ENCODE results near the gene MPEG1. TPM values are rescaled to one million over a fixed set of nuclear protein-coding genes. Genes with fewer than 3 reads are reported as not detected.

MPEG1 gene
- polyA plus RNA-seq, 2 of the 4 experiments (the other 2 are of a cell fraction), result not detected

DNA sequence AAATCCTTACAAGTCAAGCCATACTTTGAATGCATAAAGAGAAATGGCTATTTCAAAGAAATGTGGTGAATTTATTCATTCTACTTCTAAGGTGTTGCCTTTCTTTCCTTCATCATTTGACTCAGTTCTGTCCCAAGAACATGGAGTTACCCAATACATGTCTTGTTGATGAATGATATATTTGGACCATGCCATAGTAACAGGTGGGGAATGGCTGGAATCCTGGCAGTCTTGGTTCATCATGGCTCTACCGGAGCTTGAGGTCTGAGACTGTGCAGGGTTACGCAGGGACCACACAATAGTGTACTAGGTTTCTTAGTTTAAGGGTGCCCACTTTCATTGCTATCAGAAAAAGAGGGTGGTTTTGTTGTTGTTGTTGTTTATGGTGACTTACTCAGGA is 40.3 kb upstream of the MPEG1 start:
- ATAC-seq, result no peak
- Histone ChIP-seq H3K4me2 (no peak overlapping the region), H3K27ac (no peak overlapping the region), H3K4me1 (no peaks in the 10 kb centered on the region), H3K4me3 (no peak overlapping the region), H3K9me3 (no peaks in the 10 kb centered on the region)
- DNase-seq (ENCODE audit: low read depth in 1 of 2, low spot score in 1 of 2), result no peak
- no peak for TF ChIP-seq RAD21 (conservative IDR thresholded peaks at IDR 0.05 in 1 of 2, IDR thresholded peaks at IDR 0.05 in 1 of 2)
- TF ChIP-seq SMC3 (IDR thresholded peaks at IDR 0.05), result no peak
- TF ChIP-seq RARB (CRISPR knock-in tag; IDR thresholded peaks at IDR 0.05), result no peak
- TF ChIP-seq ZFP36 (IDR thresholded peaks at IDR 0.05; ENCODE audit: borderline replicate concordance, partially characterized antibody), result no peak
- TF ChIP-seq HDAC2 (IDR thresholded peaks at IDR 0.05), result no peak
- no peak for TF ChIP-seq NPAS2 (CRISPR knock-in tag; IDR thresholded peaks at IDR 0.05; ENCODE audit: borderline replicate concordance)
- no peak for TF ChIP-seq BCL3 (IDR thresholded peaks at IDR 0.05)
- TF ChIP-seq ZC3H11A (IDR thresholded peaks at IDR 0.05), result no peak
- TF ChIP-seq REST (IDR thresholded peaks at IDR 0.05), result no peak
- no peak for TF ChIP-seq MAZ (IDR thresholded peaks at IDR 0.05; ENCODE audit: borderline replicate concordance, low read depth, low read length)
- TF ChIP-seq, protein P1, sequence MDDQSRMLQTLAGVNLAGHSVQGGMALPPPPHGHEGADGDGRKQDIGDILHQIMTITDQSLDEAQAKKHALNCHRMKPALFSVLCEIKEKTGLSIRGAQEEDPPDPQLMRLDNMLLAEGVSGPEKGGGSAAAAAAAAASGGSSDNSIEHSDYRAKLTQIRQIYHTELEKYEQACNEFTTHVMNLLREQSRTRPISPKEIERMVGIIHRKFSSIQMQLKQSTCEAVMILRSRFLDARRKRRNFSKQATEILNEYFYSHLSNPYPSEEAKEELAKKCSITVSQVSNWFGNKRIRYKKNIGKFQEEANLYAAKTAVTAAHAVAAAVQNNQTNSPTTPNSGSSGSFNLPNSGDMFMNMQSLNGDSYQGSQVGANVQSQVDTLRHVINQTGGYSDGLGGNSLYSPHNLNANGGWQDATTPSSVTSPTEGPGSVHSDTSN (IDR thresholded peaks at IDR 0.05), result no peak
- TF ChIP-seq POLR2AphosphoS2 (conservative IDR thresholded peaks at IDR 0.05; ENCODE audit: low read length), result no peak
- no peak for TF ChIP-seq BHLHE40 (IDR thresholded peaks at IDR 0.05; ENCODE audit: low read depth, low read length)
- TF ChIP-seq JUN (IDR thresholded peaks at IDR 0.05), result no peak
- no peak for TF ChIP-seq TFCP2L1 (CRISPR knock-in tag; IDR thresholded peaks at IDR 0.05)
- TF ChIP-seq ZNF302 (CRISPR knock-in tag; IDR thresholded peaks at IDR 0.05), result no peak
- no peak for FAIRE-seq
- CTCF ChIA-PET, result no interaction called here
- 64% methylated on average over 2 of the region's 2 CpGs for WGBS (ENCODE audit: missing lambda C conversion rate)
- POLR2A ChIA-PET, result no interaction called here

- DNase-seq (ENCODE audit: low read depth in 1 of 2, low spot score in 1 of 2) (no peak), ATAC-seq (no peak), FAIRE-seq (no peak)
- H3K4me1 ChIP-seq, result no peaks in the 10 kb centered on the region
- ChIA-PET CTCF (interaction anchor here (1.5 kb wide), 2 partner anchors 13 to 78 kb away, joined by 3 to 4 read pairs; partner anchors contain the start of gene DTX4), POLR2A (no interaction called here)
- TF ChIP-seq CEBPB (IDR thresholded peaks at IDR 0.05), result 0 out of 4 replicates have a peak, but pooled peaks of 1 of the 2 experiments have one; percentile 6
- no peak for TF ChIP-seq RNF2 (IDR thresholded peaks at IDR 0.05; ENCODE audit: borderline replicate concordance, low read depth)
- no peak overlapping the region for H3K4me2 ChIP-seq
- no peak overlapping the region for H3K27ac ChIP-seq
- 56% methylated on average over 7 of the region's 7 CpGs for WGBS (ENCODE audit: missing lambda C conversion rate)
- H3K9me3 ChIP-seq, result no peaks in the 10 kb centered on the region
- no peak overlapping the region for H3K4me3 ChIP-seq
Observed at GRCh38 chr11:59249535-59249934, 36.8 kb upstream of the MPEG1 start.
